Activated CD4-positive, alpha-beta memory T cell treated with anti-CD3 and anti-CD28 coated beads for 36 hours (primary cell): Measurements from ENCODE around the gene TRUB1. TPM values are rescaled to one million over a fixed set of nuclear protein-coding genes. Genes with fewer than 3 reads are reported as not detected.

Experiments used
- CTCF ChIA-PET: fragments of 350-600 bp; sonication (Branson Sonifier 250); formaldehyde crosslinking; loops from one replicate; lab custom pipeline; 2021; ENCODE audit warnings: antibody characterized with exemption, inconsistent platforms; lab: Charles Lee
- POLR2A ChIA-PET: fragments of 350-600 bp; sonication (Branson Sonifier 250); formaldehyde crosslinking; loops from one replicate; lab custom pipeline; 2021; ENCODE audit warnings: antibody characterized with exemption; lab: Charles Lee
- DNase-seq: peaks from one replicate; pipeline ENCODE4 v3.0.0-alpha.2; 2020
- H3K27ac Mint-ChIP-seq: one replicate; pipeline ENCODE4 v1.8.0; 2021; ENCODE audit warnings: mixed read lengths
- H3K27me3 Mint-ChIP-seq: one replicate; pipeline ENCODE4 v1.8.0; 2021; ENCODE audit warnings: mixed read lengths
- H3K36me3 Mint-ChIP-seq: one replicate; pipeline ENCODE4 v1.8.0; 2021; ENCODE audit warnings: mixed read lengths
- H3K4me1 Mint-ChIP-seq: one replicate; pipeline ENCODE4 v1.8.0; 2021; ENCODE audit warnings: low read depth, mixed read lengths
- H3K4me3 Mint-ChIP-seq: one replicate; pipeline ENCODE4 v1.8.0; 2021; ENCODE audit warnings: mild to moderate bottlenecking, mixed read lengths
- H3K9me3 Mint-ChIP-seq: one replicate; pipeline ENCODE4 v1.8.0; 2021; ENCODE audit warnings: mixed read lengths
- intact Hi-C: fragments of 100-400 bp; cut with micrococcal nuclease; formaldehyde crosslinking; loops from one replicate; pipeline ENCODE4 v1.15.1; 2023
- total RNA-seq, 2 experiments: library from RNA; stranded (reverse); gene quantifications; one replicate each; pipeline ENCODE4 v1.2.3, GENCODE V29; 2021

TRUB1 gene
- total RNA-seq, 2 experiments from 2014 or later = 13.4 to 16.2 TPM

GRCh38 chr10:114957122-114957521 is 19.1 kb downstream of the TRUB1 start:
- no peak for DNase-seq
- Mint-ChIP-seq H3K36me3 (peaks cover 28% of the 10 kb centered on the region), H3K9me3 (no peaks in the 10 kb centered on the region), H3K4me1 (peaks cover 31% of the 10 kb centered on the region), H3K27me3 (no peaks in the 10 kb centered on the region), H3K4me3 (no peak overlapping the region), H3K27ac (no peak overlapping the region)
- intact Hi-C loops = no loop called here
- POLR2A ChIA-PET = interaction anchor here (1.5 kb wide), 1 partner anchor 10 kb away, joined by 3 read pairs; no protein-coding TSS in a partner anchor
- CTCF ChIA-PET = no interaction called here

DNA sequence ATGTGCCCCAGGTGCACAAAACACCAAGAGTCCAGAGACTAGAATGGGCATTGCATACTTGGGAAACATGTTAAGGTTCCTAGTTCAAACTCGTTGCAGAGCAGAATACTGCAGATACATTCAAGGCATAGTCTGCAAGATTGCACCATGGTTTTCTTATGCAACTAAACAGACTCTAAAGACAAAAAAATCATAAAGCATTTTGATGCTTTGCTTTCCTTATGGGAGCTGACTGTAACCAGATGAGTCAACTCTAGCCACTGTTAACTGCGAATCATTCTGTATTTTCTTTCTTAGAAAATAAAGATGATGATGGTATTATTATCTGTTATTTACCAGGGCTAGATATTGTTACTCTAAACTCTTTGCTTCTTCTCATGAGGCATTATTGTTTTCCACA is 19.7 kb downstream of the TRUB1 start:
- no peak for DNase-seq
- H3K27ac Mint-ChIP-seq = no peak overlapping the region
- peaks cover 28% of the 10 kb centered on the region for H3K36me3 Mint-ChIP-seq
- ChIA-PET POLR2A (interaction anchor here (1.5 kb wide), 1 partner anchor 10 kb away, joined by 3 read pairs; no protein-coding TSS in a partner anchor), CTCF (no interaction called here)
- intact Hi-C loops = no loop called here
- no peaks in the 10 kb centered on the region for H3K9me3 Mint-ChIP-seq
- H3K4me1 Mint-ChIP-seq = peaks cover 31% of the 10 kb centered on the region
- H3K4me3 Mint-ChIP-seq = no peak overlapping the region
- H3K27me3 Mint-ChIP-seq = no peaks in the 10 kb centered on the region

GRCh38 chr10:114962441-114962840 is 24.4 kb downstream of the TRUB1 start:
- Mint-ChIP-seq H3K9me3 (no peaks in the 10 kb centered on the region), H3K36me3 (peaks cover 27% of the 10 kb centered on the region), H3K27me3 (no peaks in the 10 kb centered on the region), H3K4me3 (no peak overlapping the region), H3K27ac (no peak overlapping the region), H3K4me1 (peaks cover 11% of the 10 kb centered on the region)
- no peak for DNase-seq
- intact Hi-C loops = no loop called here
- ChIA-PET CTCF (no interaction called here), POLR2A (no interaction called here)

- Mint-ChIP-seq H3K9me3 (no peaks in the 10 kb centered on the region), H3K36me3 (peaks cover 27% of the 10 kb centered on the region), H3K4me3 (no peak overlapping the region), H3K27me3 (no peaks in the 10 kb centered on the region), H3K27ac (no peak overlapping the region), H3K4me1 (peaks cover 8% of the 10 kb centered on the region)
- intact Hi-C loops = no loop called here
- CTCF ChIA-PET = interaction anchor here (0.6 kb wide), 2 partner anchors 126 to 412 kb away, joined by 3 to 4 read pairs; no protein-coding TSS in a partner anchor
- DNase-seq = no peak
- POLR2A ChIA-PET = no interaction called here
Measured at GRCh38 chr10:114963908-114964307, 25.9 kb downstream of the TRUB1 start.

GRCh38 chr10:114967071-114967470 is 29.1 kb downstream of the TRUB1 start:
- intact Hi-C loops = no loop called here
- Mint-ChIP-seq H3K36me3 (peaks cover 15% of the 10 kb centered on the region), H3K4me3 (no peak overlapping the region), H3K27ac (no peak overlapping the region), H3K9me3 (no peaks in the 10 kb centered on the region), H3K4me1 (peaks cover 8% of the 10 kb centered on the region), H3K27me3 (no peaks in the 10 kb centered on the region)
- ChIA-PET POLR2A (interaction anchor here (0.7 kb wide), 1 partner anchor 11 kb away, joined by 3 read pairs; no protein-coding TSS in a partner anchor), CTCF (no interaction called here)
- DNase-seq = no peak

DNA sequence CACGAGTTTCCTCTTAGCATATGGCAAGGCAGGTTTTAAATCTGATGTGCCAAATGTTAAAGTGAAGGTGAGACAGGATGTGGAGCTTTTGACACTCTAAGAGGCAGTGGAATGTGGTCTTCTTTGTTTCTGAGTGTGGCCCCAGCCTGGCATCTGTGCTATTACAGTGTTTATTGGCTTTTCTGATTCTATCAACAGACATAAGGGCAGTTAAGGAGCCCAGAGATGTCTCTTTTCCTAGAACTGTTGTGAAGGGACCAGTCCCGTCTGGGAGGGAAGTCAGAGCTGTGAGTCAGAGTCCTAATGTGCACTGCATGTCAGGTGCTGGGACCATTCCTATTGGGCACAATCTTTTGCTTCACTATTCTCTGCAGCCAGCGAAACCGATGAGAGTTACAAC is 32.5 kb downstream of the TRUB1 start:
- Mint-ChIP-seq H3K9me3 (no peaks in the 10 kb centered on the region), H3K27me3 (no peaks in the 10 kb centered on the region), H3K4me1 (peaks cover 6% of the 10 kb centered on the region), H3K27ac (no peak overlapping the region), H3K36me3 (peaks cover 15% of the 10 kb centered on the region), H3K4me3 (no peak overlapping the region)
- CTCF ChIA-PET = no interaction called here
- no peak for DNase-seq
- POLR2A ChIA-PET = no interaction called here
- intact Hi-C loops = no loop called here

DNA sequence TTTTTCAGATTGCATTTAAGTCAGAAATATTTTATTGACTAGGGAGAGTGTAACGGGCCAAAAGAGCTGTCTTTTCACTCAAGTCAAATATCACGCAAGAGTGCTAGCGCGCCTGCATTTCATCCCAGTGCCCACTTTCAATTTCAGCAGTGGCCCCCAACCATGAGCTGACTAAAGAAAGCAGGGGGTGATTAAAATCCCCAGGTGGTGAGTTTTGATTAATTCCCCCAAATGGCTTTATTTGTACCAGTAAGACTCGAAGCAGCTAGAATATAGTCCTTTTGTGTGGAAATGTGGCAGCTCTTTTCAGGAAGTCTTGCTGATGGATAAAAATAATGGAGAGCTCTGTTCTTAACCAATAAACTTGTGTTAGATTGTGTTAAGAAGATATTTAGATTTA is 35.3 kb downstream of the TRUB1 start:
- CTCF ChIA-PET = no interaction called here
- Mint-ChIP-seq H3K4me1 (peaks cover 2% of the 10 kb centered on the region), H3K27me3 (no peaks in the 10 kb centered on the region), H3K4me3 (no peak overlapping the region), H3K9me3 (no peaks in the 10 kb centered on the region), H3K27ac (no peak overlapping the region), H3K36me3 (peaks cover 16% of the 10 kb centered on the region)
- intact Hi-C loops = no loop called here
- POLR2A ChIA-PET = no interaction called here
- no peak for DNase-seq

- intact Hi-C loops = no loop called here
- ChIA-PET CTCF (interaction anchor here (0.7 kb wide), 1 partner anchor 44 kb away, joined by 3 read pairs; no protein-coding TSS in a partner anchor), POLR2A (no interaction called here)
- Mint-ChIP-seq H3K27ac (no peak overlapping the region), H3K27me3 (no peaks in the 10 kb centered on the region), H3K36me3 (peaks cover 22% of the 10 kb centered on the region), H3K4me1 (no peaks in the 10 kb centered on the region), H3K9me3 (no peaks in the 10 kb centered on the region), H3K4me3 (no peak overlapping the region)
- DNase-seq = no peak
Measured at GRCh38 chr10:114973997-114974396, 36.0 kb downstream of the TRUB1 start.

- DNase-seq = no peak
- Mint-ChIP-seq H3K27me3 (no peaks in the 10 kb centered on the region), H3K27ac (no peak overlapping the region), H3K9me3 (no peaks in the 10 kb centered on the region), H3K4me3 (no peak overlapping the region), H3K36me3 (peaks cover 25% of the 10 kb centered on the region), H3K4me1 (no peaks in the 10 kb centered on the region)
- intact Hi-C loops = no loop called here
- ChIA-PET POLR2A (no interaction called here), CTCF (interaction anchor here (0.7 kb wide), 1 partner anchor 44 kb away, joined by 3 read pairs; no protein-coding TSS in a partner anchor)
Measured at GRCh38 chr10:114974625-114975024, 36.6 kb downstream of the TRUB1 start.

- intact Hi-C loops = no loop called here
- ChIA-PET POLR2A (no interaction called here), CTCF (no interaction called here)
- DNase-seq = no peak
- no peaks in the 10 kb centered on the region for H3K9me3 Mint-ChIP-seq
- H3K27ac Mint-ChIP-seq = no peak overlapping the region
- peaks cover 29% of the 10 kb centered on the region for H3K36me3 Mint-ChIP-seq
- no peaks in the 10 kb centered on the region for H3K27me3 Mint-ChIP-seq
- H3K4me3 Mint-ChIP-seq = no peak overlapping the region
- H3K4me1 Mint-ChIP-seq = no peaks in the 10 kb centered on the region
Measured at GRCh38 chr10:114975091-114975490, 37.1 kb downstream of the TRUB1 start.

- no peaks in the 10 kb centered on the region for H3K4me1 Mint-ChIP-seq
- DNase-seq = no peak
- H3K9me3 Mint-ChIP-seq = peaks cover 32% of the 10 kb centered on the region
- H3K36me3 Mint-ChIP-seq = peaks cover 63% of the 10 kb centered on the region
- POLR2A ChIA-PET = no interaction called here
- no peaks in the 10 kb centered on the region for H3K27me3 Mint-ChIP-seq
- CTCF ChIA-PET = no interaction called here
- intact Hi-C loops = no loop called here
- H3K27ac Mint-ChIP-seq = no peak overlapping the region
- H3K4me3 Mint-ChIP-seq = no peak overlapping the region
Measured at GRCh38 chr10:114982989-114983388, 45.0 kb downstream of the TRUB1 start.

- ChIA-PET POLR2A (no interaction called here), CTCF (no interaction called here)
- no peak for DNase-seq
- H3K9me3 Mint-ChIP-seq = peaks cover 20% of the 10 kb centered on the region
- intact Hi-C loops = no loop called here
- no peaks in the 10 kb centered on the region for H3K27me3 Mint-ChIP-seq
- no peak overlapping the region for H3K4me3 Mint-ChIP-seq
- no peak overlapping the region for H3K27ac Mint-ChIP-seq
- no peaks in the 10 kb centered on the region for H3K4me1 Mint-ChIP-seq
- peaks cover 36% of the 10 kb centered on the region for H3K36me3 Mint-ChIP-seq
Measured at GRCh38 chr10:114987995-114988394, 50.0 kb downstream of the TRUB1 start.

DNA sequence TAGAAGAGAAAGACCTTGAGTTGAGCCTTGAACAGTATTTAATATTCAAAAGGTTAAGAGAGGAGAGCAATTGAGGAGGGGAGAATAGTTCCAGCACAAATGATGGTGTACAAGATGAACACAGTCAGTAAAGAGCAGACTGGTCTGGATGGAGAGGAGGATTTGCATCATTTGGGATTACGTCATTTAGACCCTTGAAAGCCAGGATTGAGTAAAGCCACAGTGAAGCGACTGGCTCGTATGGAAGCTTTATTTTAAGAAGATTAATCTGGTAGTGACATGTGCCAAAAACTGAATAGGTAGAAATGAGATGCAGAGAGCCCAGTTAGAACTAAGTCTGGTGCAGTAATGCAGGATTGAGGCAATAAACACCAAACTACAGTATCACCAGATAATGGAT is 52.6 kb downstream of the TRUB1 start:
- DNase-seq = no peak
- no peak overlapping the region for H3K27ac Mint-ChIP-seq
- POLR2A ChIA-PET = no interaction called here
- CTCF ChIA-PET = no interaction called here
- H3K27me3 Mint-ChIP-seq = no peaks in the 10 kb centered on the region
- H3K4me3 Mint-ChIP-seq = no peak overlapping the region
- H3K36me3 Mint-ChIP-seq = peaks cover 14% of the 10 kb centered on the region
- no peaks in the 10 kb centered on the region for H3K4me1 Mint-ChIP-seq
- intact Hi-C loops = no loop called here
- H3K9me3 Mint-ChIP-seq = no peaks in the 10 kb centered on the region
